Embryonic facial prominence (tissue), 1 donor: ENCODE data around the gene ITPR3.

Experiments used
- DNase-seq: peaks from one replicate; pipeline ENCODE4 v3.0.0-alpha.2; 2016; ENCODE audit errors: extremely low spot score

Gene ITPR3

DNA sequence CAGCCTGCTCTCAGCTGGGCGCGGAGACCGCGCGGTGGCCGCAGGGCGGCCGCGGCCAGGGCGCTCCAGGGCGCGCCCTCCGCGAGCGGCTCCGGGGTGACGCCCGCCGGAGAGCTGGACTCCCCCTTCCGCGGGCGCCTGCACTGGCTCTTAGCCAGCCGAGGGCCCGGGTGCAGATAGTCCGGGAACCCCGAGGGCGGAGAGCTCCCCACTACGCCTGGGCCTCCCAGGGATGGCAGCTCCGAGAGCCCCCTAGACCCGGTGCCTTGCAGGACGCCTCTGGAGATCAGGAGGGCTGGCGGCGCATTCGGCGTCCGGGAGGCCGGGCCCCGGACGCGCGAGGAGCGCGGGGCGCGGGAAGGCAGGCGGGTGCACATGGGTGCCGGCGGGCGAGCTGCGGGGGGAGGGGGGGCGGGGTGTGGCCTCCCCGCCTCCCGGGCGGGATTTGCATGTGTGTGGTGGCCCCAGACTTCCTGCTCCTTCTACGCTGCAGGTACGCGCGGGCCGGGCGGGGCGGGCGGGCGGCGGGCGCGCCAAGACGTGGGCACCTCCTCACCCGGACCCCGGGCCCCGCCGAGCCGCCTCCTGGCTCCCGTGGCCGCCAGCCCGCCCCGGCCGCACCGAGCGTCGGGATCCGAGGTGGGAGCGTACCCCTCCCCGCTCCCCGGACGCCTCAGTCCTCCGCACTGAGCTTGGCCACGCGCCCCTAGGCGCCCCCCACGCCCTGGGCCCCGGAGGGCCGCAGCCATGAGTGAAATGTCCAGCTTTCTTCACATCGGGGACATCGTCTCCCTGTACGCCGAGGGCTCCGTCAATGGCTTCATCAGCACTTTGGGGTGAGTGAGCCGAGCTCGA lies at the start of gene ITPR3:
TSS of gene ITPR3 (plus strand) at position 467 of the 855 bp plus-strand sequence. CDS start at position 748, 281 bp downstream.
- DNase-seq, result no peak

DNA sequence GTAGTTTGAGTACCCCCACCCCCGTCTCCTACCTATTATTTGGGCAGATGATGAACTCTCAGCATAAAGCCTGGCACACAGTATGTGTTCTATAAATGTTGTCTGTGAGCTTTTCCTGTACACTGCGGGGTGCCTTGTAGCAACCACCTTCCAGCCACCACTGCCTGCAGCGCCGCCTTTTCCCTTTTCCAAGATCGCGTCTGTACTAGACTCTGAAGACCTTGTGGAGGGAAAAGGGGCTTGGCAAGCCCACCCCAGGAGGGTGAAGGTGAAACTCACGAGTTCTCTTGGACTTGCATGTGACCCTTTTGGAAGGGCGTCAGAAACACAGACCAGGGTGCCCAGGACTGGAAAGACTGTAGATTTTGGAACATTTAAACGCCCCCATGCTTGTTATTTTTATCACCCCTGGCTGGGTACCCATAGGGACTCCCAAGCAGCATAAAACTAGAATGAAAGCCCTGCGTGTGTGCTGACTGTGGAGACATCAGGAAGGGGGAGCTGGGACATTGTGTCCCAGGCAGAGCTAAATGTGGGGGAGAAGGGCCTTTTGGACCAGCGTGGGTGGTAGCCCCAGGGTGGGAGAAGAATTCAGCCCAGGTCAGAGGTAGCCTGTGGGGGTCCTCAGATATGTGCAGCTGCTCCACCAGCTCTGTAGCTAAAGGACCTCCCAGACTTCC lies 49.3 kb upstream of the ITPR3 start:
- DNase-seq, result no peak

DNA sequence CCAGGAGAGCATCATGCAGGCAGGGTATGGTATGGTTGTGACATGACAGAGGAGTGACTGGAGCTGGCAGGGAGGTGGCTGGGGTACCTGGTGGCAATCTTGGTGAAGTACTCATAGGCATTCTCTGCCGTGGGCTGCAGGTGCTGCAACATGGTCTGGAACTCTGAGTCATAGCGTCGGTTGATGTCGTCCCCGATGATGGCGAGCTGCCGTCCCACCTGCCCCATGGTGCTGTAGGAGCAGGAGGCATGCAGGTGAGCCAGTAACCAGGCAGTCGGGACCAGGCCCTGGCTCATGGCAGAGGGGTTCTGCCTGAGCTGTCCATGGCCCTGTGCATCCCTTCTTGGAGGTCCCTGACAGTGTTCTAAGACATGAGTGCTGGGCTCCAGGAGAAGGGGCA lies 45.9 kb upstream of the ITPR3 start:
- DNase-seq, result no peak

DNA sequence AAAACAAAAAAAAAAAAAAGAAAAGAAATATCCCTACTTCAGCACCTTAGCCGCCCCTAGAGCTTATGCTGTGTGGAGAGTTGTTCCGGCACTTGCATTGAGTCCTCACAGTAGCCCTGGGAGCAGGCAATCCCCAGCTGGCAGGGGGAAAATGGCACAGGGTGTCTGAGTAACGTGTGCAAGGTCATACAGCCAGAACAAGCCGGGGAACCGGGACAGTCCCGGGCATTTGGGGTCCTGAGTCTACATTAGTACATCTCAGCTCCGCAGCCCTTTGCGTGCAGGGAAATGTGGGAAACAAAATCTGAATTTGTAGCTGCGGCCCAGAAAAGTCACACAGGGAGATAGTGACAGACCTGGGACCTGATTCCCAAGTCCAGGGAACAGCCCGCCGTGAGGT lies 44.5 kb upstream of the ITPR3 start:
- DNase-seq, result no peak

DNA sequence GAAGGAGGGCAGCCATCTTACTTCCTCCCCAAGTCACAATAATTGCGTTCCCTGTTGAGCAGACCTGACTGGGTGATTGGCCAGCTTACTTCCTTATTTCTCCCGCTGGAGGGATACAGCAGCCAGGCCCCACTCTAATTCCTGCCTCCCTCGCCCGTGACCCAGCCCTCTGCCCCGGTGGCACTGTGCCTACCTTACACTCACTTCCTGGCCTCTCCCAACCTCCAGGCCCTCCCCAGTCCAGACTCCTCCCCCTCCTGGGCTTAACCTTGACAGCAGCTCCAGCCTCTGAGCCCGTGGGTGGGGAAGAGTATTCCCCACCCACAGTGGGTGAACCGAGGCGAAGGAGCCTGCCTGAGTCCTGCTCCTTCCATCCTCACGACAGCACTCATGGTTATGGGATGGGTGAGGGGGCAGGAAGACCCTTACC lies 44.0 kb upstream of the ITPR3 start:
- DNase-seq, result no peak

DNA sequence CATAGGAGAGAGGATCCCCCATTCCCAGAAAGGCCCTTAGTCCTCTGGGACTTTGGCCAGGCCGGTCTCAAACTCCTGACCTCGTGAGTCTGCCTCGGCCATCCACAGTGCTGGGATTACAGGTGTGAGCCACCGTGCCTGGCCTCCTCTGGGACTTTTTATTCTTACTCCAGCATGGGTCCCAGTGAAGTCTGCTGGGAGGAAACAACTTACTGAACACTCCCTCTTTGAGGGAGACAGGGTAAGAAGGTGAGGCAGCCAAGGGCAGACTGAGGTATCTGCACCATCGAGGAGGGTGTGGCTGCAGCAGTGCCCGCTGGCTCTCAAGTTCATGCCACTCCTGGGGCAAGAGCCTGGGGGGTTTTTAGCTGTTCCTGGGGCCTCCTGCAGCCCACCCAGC lies 43.4 kb upstream of the ITPR3 start:
- DNase-seq, result no peak

DNA sequence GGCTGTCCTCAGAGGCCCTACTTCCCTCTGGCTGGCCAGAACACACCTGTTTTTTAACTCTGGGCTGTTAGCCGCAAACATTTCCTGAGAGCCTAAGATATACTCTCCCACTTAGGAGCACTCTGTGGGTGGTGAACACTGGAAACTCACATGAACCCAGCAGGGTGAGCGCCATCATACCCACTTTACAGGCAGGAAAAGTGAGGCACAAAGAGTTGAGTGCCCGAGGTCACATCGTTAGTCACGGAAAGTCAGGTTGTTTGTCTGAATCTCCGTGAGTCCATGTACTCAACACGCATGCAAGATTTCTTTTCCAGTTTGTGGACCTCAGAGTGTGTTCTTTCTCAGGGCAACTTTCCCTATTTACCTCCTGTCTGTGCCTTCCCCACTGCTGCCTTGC lies 43.0 kb upstream of the ITPR3 start:
- no peak for DNase-seq

DNA sequence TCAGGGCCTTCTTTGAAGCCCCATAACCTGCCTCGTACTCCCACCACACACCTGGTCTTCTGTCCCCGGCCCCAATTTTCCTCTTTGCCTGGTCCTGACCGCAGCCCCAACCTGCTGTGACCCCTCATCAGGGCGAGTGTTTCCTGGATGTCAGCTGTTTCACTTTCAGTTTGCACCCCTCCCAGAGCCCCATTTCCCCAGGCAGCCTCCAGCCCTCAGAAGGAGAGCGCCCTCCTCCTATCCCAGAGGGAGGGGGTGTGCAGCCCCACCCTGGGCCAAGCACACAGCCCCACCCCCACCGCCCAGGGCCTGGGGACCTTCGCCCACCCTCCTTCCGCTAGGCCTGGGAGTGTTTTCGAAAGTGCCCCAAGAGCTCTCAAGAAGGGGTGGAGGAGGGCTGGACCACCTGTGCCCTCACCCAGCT lies 42.5 kb upstream of the ITPR3 start:
- no peak for DNase-seq

DNA sequence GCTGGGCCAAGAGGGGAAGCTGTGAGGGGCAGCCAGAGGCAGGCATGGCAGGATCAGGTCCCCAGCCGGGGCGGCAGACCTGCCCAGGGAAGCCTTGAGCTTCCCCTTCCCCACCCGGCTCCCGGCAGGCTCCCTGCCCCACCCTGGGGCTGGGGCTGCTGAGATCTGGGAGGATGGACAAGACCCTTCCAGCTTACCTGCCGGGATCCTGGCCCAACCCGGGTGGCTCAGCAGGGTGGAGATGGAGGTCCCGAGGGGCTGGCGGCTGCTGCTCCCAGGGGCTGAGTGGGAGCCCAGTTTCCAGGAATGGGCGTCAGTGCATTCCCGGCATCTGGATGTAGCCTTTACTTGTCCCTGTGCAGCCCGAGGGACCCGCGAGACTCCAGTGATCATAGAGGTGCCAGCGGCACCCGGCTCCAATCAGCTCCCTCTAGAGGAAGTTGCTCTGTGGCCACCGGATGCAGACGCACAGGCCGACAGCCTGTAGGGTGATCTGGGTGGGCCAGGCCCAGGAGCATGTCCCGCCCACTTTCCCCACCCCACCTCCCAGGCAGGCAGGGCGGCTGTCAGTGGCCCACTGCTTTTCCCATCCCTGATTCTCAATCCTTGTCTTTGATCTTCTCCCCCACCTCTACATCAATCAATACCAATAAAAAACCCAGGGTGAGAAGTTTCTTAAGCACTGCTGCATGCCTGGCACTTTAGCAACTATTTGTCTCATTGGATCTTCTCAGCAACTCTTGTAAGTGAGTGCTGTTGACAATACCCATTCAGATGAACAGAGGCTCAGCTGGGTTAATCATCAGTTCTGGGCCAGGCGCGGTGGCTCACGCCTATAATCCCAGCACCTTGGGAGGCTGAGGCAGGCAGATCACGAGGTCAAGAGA lies 41.1 kb upstream of the ITPR3 start, which contains the start of gene BAK1:
TSS of gene BAK1 (minus strand) at position 449 of the 887 bp plus-strand sequence. CDS start 2,672 bp downstream, outside the sequence.
- DNase-seq, result peak; percentile 86

DNA sequence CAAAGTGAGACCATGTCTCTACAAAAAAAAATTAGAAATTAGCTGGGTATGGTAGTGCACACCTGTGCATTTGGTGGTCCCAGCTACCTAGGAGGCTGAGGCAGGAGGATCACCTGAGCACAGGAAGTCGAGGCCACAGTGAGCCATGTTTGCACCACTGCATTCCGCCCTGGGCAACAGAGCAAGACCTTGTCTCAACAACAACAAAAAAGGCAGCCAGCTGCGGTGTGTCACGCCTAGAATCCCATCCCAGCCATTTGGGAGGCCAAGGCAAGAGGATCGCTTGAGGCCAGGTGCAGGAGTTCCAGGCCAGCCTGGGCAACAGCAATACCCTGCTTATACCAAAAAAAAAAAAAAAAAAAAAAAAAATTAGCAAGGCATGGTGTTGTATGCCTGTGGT lies 39.9 kb upstream of the ITPR3 start:
- no peak for DNase-seq

DNA sequence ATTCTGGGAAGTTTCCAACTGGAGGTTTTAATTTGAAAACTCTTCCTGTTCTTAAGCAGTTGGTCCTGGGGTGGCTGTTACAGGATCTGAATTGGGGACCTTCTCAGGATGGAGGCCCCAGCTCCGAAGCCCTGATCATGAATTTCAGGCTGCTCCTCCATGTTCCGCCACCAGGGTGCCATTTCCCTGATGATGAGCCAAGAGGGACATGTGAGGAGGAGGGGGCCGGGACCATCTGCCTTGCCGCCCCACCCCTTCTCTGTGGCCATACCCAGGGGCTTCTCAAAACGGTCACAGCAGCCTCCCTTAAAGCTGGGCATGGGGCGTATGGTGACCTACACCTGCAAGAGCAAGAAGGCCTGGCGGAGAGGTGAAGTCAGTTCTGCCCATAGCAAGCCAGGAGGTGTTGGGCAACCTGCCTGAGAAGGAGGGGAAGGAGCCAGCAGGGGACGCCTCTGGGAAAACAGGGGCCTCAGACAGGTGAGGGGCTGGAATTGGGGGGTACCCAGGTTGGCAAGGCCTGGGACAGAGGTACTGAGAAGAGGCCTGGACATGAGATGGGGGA lies 37.4 kb upstream of the ITPR3 start:
- no peak for DNase-seq

DNA sequence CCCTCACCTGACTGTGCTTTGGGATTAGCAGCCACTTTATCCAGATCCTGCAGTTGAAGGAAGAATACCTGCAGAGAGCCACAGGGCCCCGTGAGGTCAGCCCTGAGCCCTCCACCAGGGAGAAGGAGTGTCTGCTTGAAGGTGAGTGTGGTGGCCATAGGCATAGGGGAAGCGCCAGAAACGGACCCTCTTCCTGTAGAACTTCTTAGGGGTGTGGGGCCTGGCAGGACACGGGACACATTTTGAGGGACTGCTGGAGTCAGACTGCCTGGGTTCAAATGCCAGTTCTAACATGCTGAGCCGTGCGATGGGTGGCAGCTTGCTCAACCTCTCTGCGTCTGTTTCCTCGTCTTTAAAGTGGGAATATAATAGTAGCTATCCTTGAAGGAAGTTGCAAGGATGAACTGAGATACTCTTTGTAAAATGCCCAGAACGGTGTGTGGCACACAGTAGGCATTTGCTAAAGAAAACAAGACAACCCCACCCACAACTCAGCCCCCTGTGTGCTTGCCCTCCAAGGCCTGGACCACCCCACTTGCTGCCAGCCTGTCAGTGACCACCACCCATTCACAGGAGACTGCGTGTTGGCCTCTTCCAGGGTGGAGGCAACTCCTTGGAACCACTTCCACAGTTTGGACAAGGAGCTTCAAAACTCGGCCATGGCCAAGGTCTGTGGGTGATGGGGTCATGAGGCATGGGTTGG lies 36.3 kb upstream of the ITPR3 start:
- DNase-seq, result no peak

DNA sequence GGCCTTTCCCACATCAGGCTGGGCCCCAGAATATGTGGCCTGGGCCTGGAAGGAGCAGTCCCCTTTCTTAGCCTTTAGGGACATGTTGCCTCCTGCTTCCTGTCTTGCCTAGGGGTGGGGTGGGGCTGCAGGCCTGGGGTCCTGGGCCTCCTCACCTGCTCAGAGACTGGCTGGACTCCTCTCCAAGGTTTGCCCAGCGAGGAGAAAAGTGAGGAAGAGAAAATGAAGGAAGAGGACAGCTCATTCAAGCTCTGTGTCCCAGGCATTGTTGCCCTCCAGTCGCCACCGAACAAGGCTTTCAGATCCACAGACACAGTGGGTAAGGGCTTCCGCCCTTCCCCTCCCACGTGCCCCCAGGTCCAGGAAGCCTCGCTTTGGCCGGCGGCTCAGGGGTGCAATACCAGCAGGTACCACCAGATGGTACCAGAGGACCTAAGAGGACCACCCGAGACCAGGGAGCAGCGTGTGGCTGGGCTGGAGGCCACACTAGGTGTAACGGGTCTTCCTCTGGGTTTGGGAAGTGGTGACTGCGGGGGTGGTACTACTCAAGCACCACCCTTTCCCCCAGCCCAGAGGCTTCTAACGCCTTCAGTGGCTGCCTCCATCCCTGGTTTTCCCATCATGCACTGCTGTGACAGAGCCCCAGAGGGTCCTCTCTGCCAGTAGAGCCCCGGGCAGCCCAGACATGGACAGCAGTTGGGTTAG lies 35.6 kb upstream of the ITPR3 start:
- no peak for DNase-seq

DNA sequence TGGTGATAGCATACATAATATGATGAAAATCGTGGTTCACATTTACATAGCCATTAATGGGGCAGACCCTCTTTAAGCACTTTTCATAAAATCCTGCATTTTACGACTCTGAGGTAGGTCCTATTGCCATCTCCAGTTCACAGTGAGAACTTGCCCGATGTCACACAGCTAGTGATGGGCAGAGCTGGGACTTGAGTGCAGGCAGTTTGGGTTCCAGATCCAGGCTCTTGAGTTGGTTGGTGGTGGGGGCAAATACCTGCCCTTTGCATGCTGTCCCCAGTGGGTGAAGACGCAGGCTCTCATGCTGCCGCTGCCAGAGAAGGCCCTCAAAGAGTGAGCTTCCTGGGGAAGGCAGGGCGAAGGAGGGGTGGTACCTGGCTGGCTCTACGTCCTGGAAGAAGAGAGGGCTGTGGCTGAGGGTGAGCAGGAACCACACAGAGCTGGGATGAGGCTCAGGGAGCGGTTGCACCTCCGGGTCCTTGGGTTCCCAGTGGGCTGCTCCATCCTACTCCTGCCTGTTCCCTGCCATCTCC lies 34.9 kb upstream of the ITPR3 start:
- DNase-seq, result no peak

DNA sequence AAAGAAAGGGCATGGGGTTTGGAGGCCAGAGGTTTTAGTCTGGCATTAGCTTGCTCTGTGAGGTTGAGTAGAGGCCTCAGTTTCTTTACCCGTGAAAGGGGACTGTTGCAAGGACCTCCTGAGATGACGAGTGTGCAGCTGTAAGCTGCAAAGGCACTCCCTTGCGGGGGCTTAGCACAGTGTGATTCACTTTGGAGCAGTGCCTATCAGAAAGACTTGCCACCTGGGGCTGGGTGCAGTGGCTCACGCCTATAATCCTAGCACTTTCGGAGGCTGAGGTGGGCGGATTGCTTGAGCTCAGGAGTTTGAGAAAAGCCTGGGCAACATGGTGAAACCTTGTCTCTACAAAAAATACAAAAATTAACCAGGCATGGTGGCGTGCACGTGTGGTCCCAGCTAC lies 33.6 kb upstream of the ITPR3 start:
- DNase-seq, result no peak

DNA sequence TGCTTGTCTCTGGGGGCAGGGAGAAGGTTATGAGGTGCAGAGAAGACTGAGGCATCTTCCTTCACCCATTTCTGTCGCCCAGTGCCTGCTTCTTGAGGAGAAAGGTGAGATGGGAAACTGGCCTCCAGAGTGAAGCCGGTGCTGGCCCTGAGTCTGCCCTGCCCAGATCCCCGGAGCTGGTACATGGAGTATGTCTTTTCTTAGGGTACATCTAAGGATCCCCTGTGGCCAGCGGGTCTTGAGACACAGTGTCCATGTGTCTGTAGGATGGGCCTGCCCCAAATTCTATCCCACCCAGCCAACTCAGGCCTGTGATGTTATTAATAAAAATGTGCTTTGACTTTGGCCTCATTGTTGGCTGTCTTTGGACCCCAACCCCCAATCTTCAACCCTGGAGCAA lies 32.2 kb upstream of the ITPR3 start:
- DNase-seq, result no peak

DNA sequence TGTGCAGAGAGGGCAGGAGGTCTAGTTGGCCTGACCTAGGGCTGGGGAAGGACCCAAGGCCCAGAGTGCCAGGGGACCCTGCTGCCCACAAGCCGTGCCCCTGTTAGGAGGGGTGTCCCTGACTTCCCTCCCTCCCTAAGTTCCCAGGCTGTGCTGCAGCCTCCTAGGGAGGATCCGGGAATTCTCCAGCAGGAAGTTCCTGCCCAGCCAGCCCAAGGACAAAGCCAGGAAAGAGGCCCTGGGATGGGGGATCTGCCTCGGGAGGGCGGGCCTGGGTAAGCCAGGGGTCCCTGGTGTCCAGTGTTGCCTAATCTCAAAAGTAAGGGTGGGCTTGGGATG lies 31.8 kb upstream of the ITPR3 start:
- DNase-seq, result no peak

DNA sequence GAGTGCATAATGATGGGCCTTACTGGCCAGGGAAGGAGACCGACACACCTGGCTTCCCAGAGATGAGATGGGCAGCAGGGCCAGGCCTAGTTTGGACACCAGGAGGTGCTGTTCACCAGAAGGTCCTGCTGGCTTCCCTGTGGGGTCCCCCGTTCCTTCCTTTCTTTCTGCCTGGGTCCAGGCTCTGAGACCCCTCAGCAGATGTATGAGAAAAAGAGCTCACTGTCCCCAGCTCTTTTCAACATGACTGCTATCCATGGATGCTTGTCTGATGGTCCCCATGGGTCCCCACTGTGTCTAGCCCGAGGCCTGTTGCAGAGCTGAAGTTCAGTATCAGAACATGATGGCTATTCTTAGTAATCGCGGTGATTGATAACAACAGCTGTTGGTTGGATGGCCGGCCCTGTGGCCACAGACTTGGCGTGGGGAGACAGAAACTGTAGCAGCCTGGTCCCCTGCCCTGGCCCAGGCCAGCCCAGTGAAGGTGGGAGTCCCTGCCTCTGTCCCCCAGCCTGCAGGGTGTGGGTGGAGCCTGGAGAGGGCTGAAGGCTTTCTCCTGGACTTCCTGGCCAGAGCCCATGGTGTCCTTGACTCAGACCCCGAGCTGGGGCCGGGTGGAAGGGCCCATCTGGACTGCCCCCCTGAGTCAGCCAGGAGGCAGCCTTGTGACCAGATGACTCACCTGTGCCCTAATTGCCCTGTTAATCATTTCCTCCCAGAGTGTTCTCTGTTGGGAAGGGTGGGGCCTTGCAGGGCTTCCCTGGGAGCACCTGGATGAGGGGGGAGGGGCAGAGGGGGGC lies 31.2 kb upstream of the ITPR3 start:
- DNase-seq, result no peak

DNA sequence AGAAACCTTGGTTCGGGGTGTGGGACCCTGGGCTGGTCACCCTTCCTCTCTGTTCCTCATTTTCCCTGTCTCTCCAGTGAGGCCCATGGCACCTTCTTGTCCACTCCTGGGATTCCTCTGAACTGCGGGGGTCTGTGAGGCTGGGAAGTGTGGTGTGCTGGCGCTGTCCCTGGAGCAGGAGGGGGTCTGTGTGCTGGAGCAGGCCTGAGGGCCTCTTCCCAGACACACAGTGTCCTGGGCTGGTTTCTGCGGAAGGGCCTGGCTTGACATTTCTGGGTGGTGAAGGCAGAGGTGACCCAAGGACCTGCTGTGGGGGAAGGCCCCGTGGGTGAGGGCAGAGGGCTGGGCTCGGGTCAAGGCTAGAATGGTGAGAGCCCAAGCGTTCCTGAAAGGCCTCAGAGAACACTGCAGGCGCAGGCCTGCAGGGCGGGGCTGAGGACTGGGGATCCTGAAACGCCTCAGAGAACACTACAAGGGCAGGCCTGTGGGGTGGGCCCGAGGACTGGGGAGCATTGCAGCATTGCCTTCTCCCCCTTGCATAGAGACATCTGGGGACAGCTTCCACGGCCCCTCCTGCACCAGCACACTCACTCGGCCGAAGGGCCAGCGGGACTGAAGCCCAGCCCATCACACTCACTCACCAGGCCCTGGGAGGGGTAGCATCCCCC lies 30.5 kb upstream of the ITPR3 start:
- DNase-seq, result no peak
